Activated CD8-positive, alpha-beta T cell treated with anti-CD3 and anti-CD28 coated beads, Interleukin-2, amount 10 ng/mL, durations not matched to agents 7 days and 5 days (primary cell): ENCODE results near the gene SCT. TPM values are rescaled to one million over a fixed set of nuclear protein-coding genes. Genes with fewer than 3 reads are reported as not detected.

Experiments used
- ATAC-seq: fragments of 150-1000 bp; cut with Tn5 transposase; one replicate; pipeline ENCODE4 v1.10.0; 2021; ENCODE audit warnings: moderate library complexity
- CTCF ChIA-PET: fragments of 350-600 bp; sonication (Branson Sonifier 250); formaldehyde crosslinking; loops from one replicate; lab custom pipeline; 2021; ENCODE audit warnings: antibody characterized with exemption; lab: Charles Lee
- POLR2A ChIA-PET: fragments of 350-600 bp; sonication (Branson Sonifier 250); formaldehyde crosslinking; loops from one replicate; lab custom pipeline; 2021; ENCODE audit warnings: antibody characterized with exemption; lab: Charles Lee
- DNase-seq: peaks from one replicate; pipeline ENCODE4 v3.0.0-alpha.2; 2020
- H3K27ac Mint-ChIP-seq: one replicate; pipeline ENCODE4 v1.8.0; 2021; ENCODE audit warnings: mild to moderate bottlenecking, mixed read lengths
- H3K27me3 Mint-ChIP-seq: one replicate; pipeline ENCODE4 v1.8.0; 2021; ENCODE audit warnings: low read depth, mixed read lengths
- H3K36me3 Mint-ChIP-seq: one replicate; pipeline ENCODE4 v1.8.0; 2021; ENCODE audit warnings: low read depth, mixed read lengths
- H3K4me1 Mint-ChIP-seq: one replicate; pipeline ENCODE4 v1.8.0; 2021; ENCODE audit warnings: low read depth, mixed read lengths
- H3K4me3 Mint-ChIP-seq: one replicate; pipeline ENCODE4 v1.8.0; 2021; ENCODE audit warnings: mild to moderate bottlenecking, mixed read lengths
- H3K9me3 Mint-ChIP-seq: one replicate; pipeline ENCODE4 v1.8.0; 2022; ENCODE audit warnings: mixed read lengths; ENCODE audit not compliant: insufficient read depth
- total RNA-seq, 2 experiments: library from RNA; stranded (reverse); gene quantifications; one replicate each; pipeline ENCODE4 v1.2.3, GENCODE V29; 2021

SCT gene
- total RNA-seq, 2 experiments from 2014 or later = not detected

GRCh38 chr11:589798-590197 is 37.2 kb downstream of the SCT start:
- POLR2A ChIA-PET = interaction anchor here (0.8 to 4.5 kb wide), 3 partner anchors 21 to 71 kb away, joined by 3 to 27 read pairs (median 3); no protein-coding TSS in a partner anchor

GRCh38 chr11:587978-588380 is 39.0 kb downstream of the SCT start:
- DNase-seq = peak; percentile 86
- Mint-ChIP-seq H3K27me3 (no peaks in the 10 kb centered on the region), H3K4me3 (peak overlapping the region; percentile 77), H3K36me3 (peaks cover 71% of the 10 kb centered on the region), H3K9me3 (no peaks in the 10 kb centered on the region), H3K27ac (peak overlapping the region; percentile 100), H3K4me1 (peaks cover 34% of the 10 kb centered on the region)
- ATAC-seq = peak; percentile 96
- CTCF ChIA-PET = interaction anchor here (0.8 to 2.6 kb wide), 8 partner anchors 10 to 209 kb away, joined by 3 to 22 read pairs (median 4); partner anchors contain the start of gene PHRF1
- POLR2A ChIA-PET = interaction anchor here (0.6 to 4.5 kb wide), 5 partner anchors 11 to 28 kb away, joined by 3 to 30 read pairs (median 6); partner anchors contain the start of genes IRF7 and PHRF1

More at GRCh38 chr11:589798-590197, 37.2 kb downstream of the SCT start:
- Mint-ChIP-seq H3K27ac (peak overlapping the region; percentile 100), H3K4me3 (no peak overlapping the region), H3K9me3 (no peaks in the 10 kb centered on the region), H3K27me3 (no peaks in the 10 kb centered on the region), H3K4me1 (peaks cover 38% of the 10 kb centered on the region), H3K36me3 (peaks cover 77% of the 10 kb centered on the region)
- CTCF ChIA-PET = no interaction called here
- no peak for DNase-seq
- ATAC-seq = no peak

GRCh38 chr11:587546-587945 is 39.4 kb downstream of the SCT start:
- H3K9me3 Mint-ChIP-seq = no peaks in the 10 kb centered on the region
- ATAC-seq (peak; percentile 45), DNase-seq (peak; percentile 56)
- H3K4me1 Mint-ChIP-seq = peaks cover 34% of the 10 kb centered on the region
- peaks cover 67% of the 10 kb centered on the region for H3K36me3 Mint-ChIP-seq
- peak overlapping the region; percentile 77 for H3K4me3 Mint-ChIP-seq
- no peaks in the 10 kb centered on the region for H3K27me3 Mint-ChIP-seq
- CTCF ChIA-PET = interaction anchor here (0.8 to 2.6 kb wide), 8 partner anchors 9 to 210 kb away, joined by 3 to 22 read pairs (median 4); partner anchors contain the start of gene PHRF1
- H3K27ac Mint-ChIP-seq = peak overlapping the region; percentile 100
- POLR2A ChIA-PET = interaction anchor here (0.6 to 4.5 kb wide), 5 partner anchors 10 to 28 kb away, joined by 3 to 30 read pairs (median 6); partner anchors contain the start of genes IRF7 and PHRF1

- peaks cover 37% of the 10 kb centered on the region for H3K4me1 Mint-ChIP-seq
- CTCF ChIA-PET = interaction anchor here (1.2 to 2.6 kb wide), 3 partner anchors 19 to 140 kb away, joined by 3 to 22 read pairs (median 4); no protein-coding TSS in a partner anchor
- ATAC-seq = no peak
Observed at GRCh38 chr11:586376-587316, 40.3 kb downstream of the SCT start.

GRCh38 chr11:584287-584686 is 42.7 kb downstream of the SCT start:
- POLR2A ChIA-PET = interaction anchor here (2.9 kb wide), 1 partner anchor 8 kb away, joined by 9 read pairs; the partner anchor contains the start of gene PHRF1
- DNase-seq = no peak
- H3K36me3 Mint-ChIP-seq = peaks cover 53% of the 10 kb centered on the region
- CTCF ChIA-PET = interaction anchor here (1.0 kb wide), 1 partner anchor 65 kb away, joined by 3 read pairs; no protein-coding TSS in a partner anchor
- no peak overlapping the region for H3K4me3 Mint-ChIP-seq
- no peaks in the 10 kb centered on the region for H3K27me3 Mint-ChIP-seq
- H3K4me1 Mint-ChIP-seq = peaks cover 54% of the 10 kb centered on the region
- H3K9me3 Mint-ChIP-seq = no peaks in the 10 kb centered on the region
- no peak overlapping the region for H3K27ac Mint-ChIP-seq
- no peak for ATAC-seq

More at GRCh38 chr11:586376-587316, 40.3 kb downstream of the SCT start:
- no peaks in the 10 kb centered on the region for H3K9me3 Mint-ChIP-seq
- H3K27me3 Mint-ChIP-seq = no peaks in the 10 kb centered on the region
- DNase-seq = no peak
- no peak overlapping the region for H3K4me3 Mint-ChIP-seq
- peaks cover 64% of the 10 kb centered on the region for H3K36me3 Mint-ChIP-seq
- POLR2A ChIA-PET = interaction anchor here (1.2 to 4.5 kb wide), 4 partner anchors 11 to 191 kb away, joined by 3 to 27 read pairs (median 8); partner anchors contain the start of genes GATD1, IRF7 and PHRF1
- peak overlapping the region; percentile 82 for H3K27ac Mint-ChIP-seq

- Mint-ChIP-seq H3K27me3 (no peaks in the 10 kb centered on the region), H3K36me3 (peaks cover 45% of the 10 kb centered on the region), H3K4me1 (peaks cover 51% of the 10 kb centered on the region), H3K27ac (no peak overlapping the region), H3K9me3 (no peaks in the 10 kb centered on the region), H3K4me3 (no peak overlapping the region)
- ATAC-seq (no peak), DNase-seq (no peak)
- ChIA-PET CTCF (no interaction called here), POLR2A (interaction anchor here (0.9 kb wide), 1 partner anchor 202 kb away, joined by 3 read pairs; no protein-coding TSS in a partner anchor)
Observed at GRCh38 chr11:581752-582151, 45.2 kb downstream of the SCT start.

- ChIA-PET POLR2A (interaction anchor here (0.9 kb wide), 1 partner anchor 202 kb away, joined by 3 read pairs; no protein-coding TSS in a partner anchor), CTCF (no interaction called here)
- H3K4me3 Mint-ChIP-seq = no peak overlapping the region
- peaks cover 47% of the 10 kb centered on the region for H3K4me1 Mint-ChIP-seq
- peaks cover 42% of the 10 kb centered on the region for H3K36me3 Mint-ChIP-seq
- no peak for DNase-seq
- H3K27me3 Mint-ChIP-seq = no peaks in the 10 kb centered on the region
- no peak for ATAC-seq
- peak overlapping the region; percentile 62 for H3K27ac Mint-ChIP-seq
- H3K9me3 Mint-ChIP-seq = no peaks in the 10 kb centered on the region
Observed at GRCh38 chr11:581342-581741, 45.6 kb downstream of the SCT start.

GRCh38 chr11:579830-580601 is 47.0 kb downstream of the SCT start:
- peaks cover 45% of the 10 kb centered on the region for H3K4me1 Mint-ChIP-seq
- H3K4me3 Mint-ChIP-seq = no peak overlapping the region
- ATAC-seq (no peak), DNase-seq (no peak)
- ChIA-PET POLR2A (interaction anchor here (0.5 to 0.6 kb wide), 2 partner anchors 36 to 228 kb away, joined by 3 read pairs; partner anchors contain the start of gene IRF7), CTCF (interaction anchor here (1.4 kb wide), 1 partner anchor 14 kb away, joined by 3 read pairs; no protein-coding TSS in a partner anchor)
- H3K9me3 Mint-ChIP-seq = no peaks in the 10 kb centered on the region
- peaks cover 3% of the 10 kb centered on the region for H3K27me3 Mint-ChIP-seq
- peak overlapping the region; percentile 75 for H3K27ac Mint-ChIP-seq
- peaks cover 40% of the 10 kb centered on the region for H3K36me3 Mint-ChIP-seq

GRCh38 chr11:578276-579035 is 48.5 kb downstream of the SCT start:
- Mint-ChIP-seq H3K4me3 (peak overlapping the region; percentile 88), H3K36me3 (peaks cover 35% of the 10 kb centered on the region), H3K9me3 (no peaks in the 10 kb centered on the region), H3K4me1 (peaks cover 58% of the 10 kb centered on the region), H3K27ac (peak overlapping the region; percentile 87), H3K27me3 (peaks cover 12% of the 10 kb centered on the region)
- DNase-seq (no peak), ATAC-seq (no peak)
- POLR2A ChIA-PET = interaction anchor here (0.8 to 3.9 kb wide), 4 partner anchors 10 to 37 kb away, joined by 3 to 30 read pairs (median 3); partner anchors contain the start of gene IRF7
- CTCF ChIA-PET = interaction anchor here (0.6 to 1.6 kb wide), 6 partner anchors 9 to 230 kb away, joined by 3 to 5 read pairs (median 3); no protein-coding TSS in a partner anchor

GRCh38 chr11:577611-577894 is 49.4 kb downstream of the SCT start:
- no peak for DNase-seq
- Mint-ChIP-seq H3K4me3 (peak overlapping the region; percentile 88), H3K4me1 (peaks cover 58% of the 10 kb centered on the region), H3K27ac (peak overlapping the region; percentile 87), H3K36me3 (peaks cover 34% of the 10 kb centered on the region), H3K27me3 (peaks cover 15% of the 10 kb centered on the region), H3K9me3 (no peaks in the 10 kb centered on the region)
- CTCF ChIA-PET = interaction anchor here (1.3 to 1.6 kb wide), 3 partner anchors 10 to 145 kb away, joined by 3 to 5 read pairs (median 3); no protein-coding TSS in a partner anchor
- ATAC-seq = no peak
- POLR2A ChIA-PET = interaction anchor here (0.8 to 3.9 kb wide), 5 partner anchors 9 to 38 kb away, joined by 3 to 30 read pairs (median 4); partner anchors contain the start of gene IRF7
